DND-41 (cell line): ENCODE measurements around the gene POTEM.
"Not testable (repeated sequence)": the region's sequence is repeated elsewhere in the genome, so short reads cannot be mapped to it uniquely, and the experiment has no call there.

Source experiments
- ATAC-seq: fragments of 200-7000 bp; cut with Tn5 transposase; 3 replicates; pipeline ENCODE4 v1.9.1; 2021; ENCODE audit warnings: low read depth; ENCODE audit not compliant: insufficient read depth
- DNase-seq: peaks from one replicate; pipeline ENCODE4 v3.0.0-alpha.2; 2020
- H2AFZ ChIP-seq: 2 replicates; pipeline ENCODE4 v1.6.0; 2012; ENCODE audit warnings: low read depth, low read length
- H3K27ac ChIP-seq: 2 replicates; pipeline ENCODE4 v1.5.1; 2012; ENCODE audit warnings: low read length, inconsistent platforms
- H3K27me3 ChIP-seq: fragments of 200-600 bp; sonication (generic); 2 replicates; pipeline ENCODE4 v1.6.0; 2012; ENCODE audit warnings: low read length, mild to moderate bottlenecking, inconsistent platforms; ENCODE audit not compliant: insufficient read depth, poor library complexity
- H3K36me3 ChIP-seq: 2 replicates; pipeline ENCODE4 v1.5.1; 2012; ENCODE audit warnings: low read length, inconsistent platforms; ENCODE audit not compliant: insufficient read depth
- H3K4me1 ChIP-seq: 2 replicates; pipeline ENCODE4 v1.5.1; 2012; ENCODE audit warnings: mild to moderate bottlenecking, low read length; ENCODE audit not compliant: insufficient read depth
- H3K4me2 ChIP-seq: 2 replicates; pipeline ENCODE4 v1.6.0; 2012; ENCODE audit warnings: mild to moderate bottlenecking, moderate library complexity, low read length, inconsistent platforms; ENCODE audit not compliant: insufficient read depth
- H3K4me3 ChIP-seq, 2 experiments: fragments of 200-600 bp in 1 of 2; shearing (Covaris generic) in 1 of 2; 2 replicates each; pipeline ENCODE4 v1.5.1; 2012 to 2016; ENCODE audit warnings: inconsistent platforms in 2 of 2, low read length in 2 of 2, mild to moderate bottlenecking in 2 of 2, low read depth in 1 of 2, moderate library complexity in 1 of 2
- H3K79me2 ChIP-seq: 2 replicates; pipeline ENCODE4 v1.6.0; 2012; ENCODE audit warnings: low read length, inconsistent platforms; ENCODE audit not compliant: insufficient read depth
- H3K9ac ChIP-seq: 2 replicates; pipeline ENCODE4 v1.6.0; 2012; ENCODE audit warnings: low read depth, mild to moderate bottlenecking, inconsistent platforms, low read length, moderate library complexity
- H3K9me3 ChIP-seq: 2 replicates; pipeline ENCODE4 v1.5.1; 2012; ENCODE audit warnings: low read length, moderate library complexity, mild to moderate bottlenecking, inconsistent platforms; ENCODE audit not compliant: insufficient read depth, severe bottlenecking
- H4K20me1 ChIP-seq: 2 replicates; pipeline ENCODE4 v1.6.0; 2012; ENCODE audit warnings: low read length; ENCODE audit not compliant: insufficient read depth

POTEM gene

GRCh38 chr14:18967134-18967533, at the start of gene POTEM:
Gene POTEM, plus strand, starts transcription at chr14:18967434. Its CDS starts 52 bp downstream, at chr14:18967486.
- not testable (repeated sequence) for H4K20me1 ChIP-seq, H3K9ac ChIP-seq, H3K9me3 ChIP-seq

GRCh38 chr14:18918345-18918744, 48.9 kb upstream of the POTEM start:
- H3K79me2 ChIP-seq, H3K4me1 ChIP-seq, DNase-seq, H3K4me2 ChIP-seq, ATAC-seq, H3K4me3 ChIP-seq, H3K27ac ChIP-seq, H3K9ac ChIP-seq, H4K20me1 ChIP-seq, H3K27me3 ChIP-seq, H3K36me3 ChIP-seq, H3K9me3 ChIP-seq, H2AFZ ChIP-seq: not testable (repeated sequence)

More at GRCh38 chr14:18967134-18967533, at the start of gene POTEM:
- DNase-seq, H3K79me2 ChIP-seq, H3K36me3 ChIP-seq, H3K4me1 ChIP-seq, H3K27ac ChIP-seq, H2AFZ ChIP-seq, H3K27me3 ChIP-seq, ATAC-seq, H3K4me2 ChIP-seq, H3K4me3 ChIP-seq: not testable (repeated sequence)

DNA sequence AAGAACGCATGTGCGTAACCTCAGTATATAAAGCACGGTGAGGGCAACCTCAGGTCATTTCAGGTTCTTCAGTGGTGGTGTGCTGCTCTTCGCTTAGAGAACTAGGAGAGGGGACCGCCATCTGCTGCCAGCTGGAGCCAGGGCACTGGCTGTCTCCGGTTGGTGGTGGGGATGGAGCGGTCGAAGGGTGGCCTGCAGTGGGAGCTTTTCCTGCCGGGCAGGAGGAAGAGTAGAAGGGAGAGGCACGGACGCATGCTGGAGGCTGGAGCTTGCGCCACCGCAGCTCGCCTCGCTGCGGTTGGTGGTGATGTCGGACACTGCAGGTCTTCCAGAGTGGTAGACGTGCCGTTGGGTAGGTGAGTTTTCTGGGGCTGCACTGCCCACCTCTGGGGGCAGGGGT, 47.2 kb upstream of the POTEM start:
- not testable (repeated sequence) for H3K4me1 ChIP-seq, H3K9me3 ChIP-seq, H3K27ac ChIP-seq, H3K79me2 ChIP-seq, H3K9ac ChIP-seq, ATAC-seq, H3K27me3 ChIP-seq, H3K36me3 ChIP-seq, H3K4me3 ChIP-seq, H2AFZ ChIP-seq, H3K4me2 ChIP-seq, DNase-seq, H4K20me1 ChIP-seq

GRCh38 chr14:18921055-18921701, 46.1 kb upstream of the POTEM start:
- not testable (repeated sequence) for H3K36me3 ChIP-seq, H3K4me3 ChIP-seq, DNase-seq, ATAC-seq, H4K20me1 ChIP-seq, H3K9ac ChIP-seq, H3K4me1 ChIP-seq, H3K27me3 ChIP-seq, H3K27ac ChIP-seq, H3K9me3 ChIP-seq, H3K79me2 ChIP-seq, H3K4me2 ChIP-seq, H2AFZ ChIP-seq

DNA sequence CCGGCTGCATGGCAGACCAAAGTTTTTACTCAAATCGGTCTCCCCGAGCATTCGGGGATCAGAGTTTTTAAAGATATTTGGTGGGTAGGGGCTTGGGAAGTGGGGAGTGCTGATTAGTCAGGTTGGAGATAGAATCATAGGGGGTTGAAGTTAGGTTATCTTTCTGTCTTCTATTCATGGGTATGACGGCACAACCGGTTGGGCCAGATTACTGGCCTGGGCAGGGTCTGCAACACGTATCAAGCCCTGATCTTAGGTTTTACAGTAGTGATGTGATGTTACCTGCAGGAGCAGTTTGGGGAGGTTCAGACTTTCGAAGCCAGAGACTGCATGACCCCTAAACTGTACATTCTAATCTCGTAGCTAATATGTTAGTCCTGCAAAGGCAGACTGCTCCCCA, 30.4 kb upstream of the POTEM start:
- not testable (repeated sequence) for H4K20me1 ChIP-seq, H2AFZ ChIP-seq, H3K27ac ChIP-seq, H3K9me3 ChIP-seq, H3K27me3 ChIP-seq, DNase-seq, ATAC-seq, H3K4me1 ChIP-seq, H3K36me3 ChIP-seq, H3K4me3 ChIP-seq, H3K9ac ChIP-seq, H3K4me2 ChIP-seq, H3K79me2 ChIP-seq

DNA sequence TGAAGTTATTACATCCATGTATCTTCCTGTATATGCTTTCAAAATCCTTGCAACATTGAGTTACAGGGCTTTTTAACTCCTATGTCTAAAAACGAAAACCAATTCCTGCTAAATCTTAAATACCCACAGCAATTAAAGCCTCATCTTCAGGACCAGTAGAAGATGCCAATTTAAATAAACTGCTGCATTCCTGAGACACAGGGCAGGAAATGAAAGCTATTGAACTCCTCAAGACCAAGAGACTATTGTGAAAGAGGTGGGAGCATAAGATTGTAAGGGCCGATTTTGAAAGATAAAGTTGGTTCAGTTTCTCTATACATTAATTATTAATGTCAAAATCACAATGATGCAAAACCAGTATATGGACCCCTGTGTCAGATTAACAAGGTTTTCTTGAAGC, 28.5 kb upstream of the POTEM start:
- not testable (repeated sequence) for H4K20me1 ChIP-seq, H3K36me3 ChIP-seq, H3K27ac ChIP-seq, H3K79me2 ChIP-seq, H3K27me3 ChIP-seq, H2AFZ ChIP-seq, H3K9ac ChIP-seq, H3K4me1 ChIP-seq, H3K9me3 ChIP-seq, H3K4me3 ChIP-seq, H3K4me2 ChIP-seq, DNase-seq, ATAC-seq

DNA sequence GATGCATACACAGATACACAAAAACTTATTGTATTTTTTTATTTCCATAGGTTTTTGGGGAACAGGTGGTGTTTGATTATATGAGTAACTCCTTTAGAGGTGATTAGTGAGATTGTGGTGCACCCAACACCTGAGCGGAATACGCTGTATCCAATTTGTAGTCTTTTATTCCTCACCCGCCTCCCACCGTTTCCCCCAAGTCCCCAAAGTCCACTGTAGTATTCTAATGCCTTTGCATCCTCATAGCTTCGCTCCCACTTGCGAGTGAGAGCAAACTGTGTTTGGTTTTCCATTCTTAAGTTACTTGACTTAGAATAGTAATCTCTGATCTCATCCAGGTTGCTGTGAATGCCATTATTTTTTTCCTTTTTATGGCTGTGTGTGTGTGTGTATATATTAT, 17.3 kb upstream of the POTEM start:
- H3K36me3 ChIP-seq, H3K4me1 ChIP-seq, H3K79me2 ChIP-seq, H3K9me3 ChIP-seq, H3K4me2 ChIP-seq, H3K27me3 ChIP-seq, H3K27ac ChIP-seq, ATAC-seq, H4K20me1 ChIP-seq, H3K4me3 ChIP-seq, H3K9ac ChIP-seq, H2AFZ ChIP-seq: not testable (repeated sequence)
- DNase-seq = peak; percentile 2

- not testable (repeated sequence) for H3K9ac ChIP-seq, H3K4me2 ChIP-seq, H3K4me1 ChIP-seq, H4K20me1 ChIP-seq, H3K79me2 ChIP-seq, H3K4me3 ChIP-seq, H3K36me3 ChIP-seq, H3K27me3 ChIP-seq, H3K9me3 ChIP-seq, ATAC-seq, H2AFZ ChIP-seq, H3K27ac ChIP-seq
- DNase-seq = peak; percentile 4
Observed at GRCh38 chr14:18953085-18953484, 14.1 kb upstream of the POTEM start.
